Vagina (tissue), 2 donors: Measurements from ENCODE around the gene TNFRSF13B.

ENCODE experiments used
- POLR2A ChIP-seq, 2 donors: fragments of 450-650 bp; IDR thresholded peaks; one replicate each; pipeline ENCODE4 v1.6.1; 2017; ENCODE audit warnings: antibody characterized with exemption in 2 of 2, mild to moderate bottlenecking in 2 of 2, moderate library complexity in 2 of 2
- TF ChIP-seq, protein P1 (sequence below), 3 experiments: fragments of 450-650 bp in 2 of 3; fragments of 200-600 bp in 1 of 3; sonication (generic) in 1 of 3; IDR thresholded peaks; one replicate each; pipeline ENCODE4 v1.5.1; 2017 to 2019; ENCODE audit warnings: antibody characterized with exemption in 3 of 3, mild to moderate bottlenecking in 2 of 3, moderate library complexity in 2 of 3

DNA sequence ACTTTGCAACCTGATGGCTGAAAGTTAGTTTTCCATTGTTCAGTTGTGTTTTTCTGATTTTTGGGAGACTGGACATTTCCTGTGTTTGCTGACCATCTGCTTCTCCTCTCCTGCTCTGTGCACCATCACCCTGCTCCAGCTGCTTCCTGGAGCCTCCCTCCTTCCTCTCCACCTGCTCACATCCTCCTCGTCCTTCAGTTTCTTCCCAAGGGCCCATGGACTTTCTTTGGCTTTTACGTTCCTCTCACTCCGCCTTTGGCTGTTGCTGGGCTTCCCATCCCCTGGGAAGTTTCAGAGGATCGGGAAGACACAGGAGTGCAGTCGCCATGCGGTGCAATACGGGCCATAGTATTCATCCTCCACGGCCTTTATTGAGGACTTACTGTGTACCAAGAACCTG, 61.6 kb downstream of the TNFRSF13B start:
- TF ChIP-seq, protein P1, sequence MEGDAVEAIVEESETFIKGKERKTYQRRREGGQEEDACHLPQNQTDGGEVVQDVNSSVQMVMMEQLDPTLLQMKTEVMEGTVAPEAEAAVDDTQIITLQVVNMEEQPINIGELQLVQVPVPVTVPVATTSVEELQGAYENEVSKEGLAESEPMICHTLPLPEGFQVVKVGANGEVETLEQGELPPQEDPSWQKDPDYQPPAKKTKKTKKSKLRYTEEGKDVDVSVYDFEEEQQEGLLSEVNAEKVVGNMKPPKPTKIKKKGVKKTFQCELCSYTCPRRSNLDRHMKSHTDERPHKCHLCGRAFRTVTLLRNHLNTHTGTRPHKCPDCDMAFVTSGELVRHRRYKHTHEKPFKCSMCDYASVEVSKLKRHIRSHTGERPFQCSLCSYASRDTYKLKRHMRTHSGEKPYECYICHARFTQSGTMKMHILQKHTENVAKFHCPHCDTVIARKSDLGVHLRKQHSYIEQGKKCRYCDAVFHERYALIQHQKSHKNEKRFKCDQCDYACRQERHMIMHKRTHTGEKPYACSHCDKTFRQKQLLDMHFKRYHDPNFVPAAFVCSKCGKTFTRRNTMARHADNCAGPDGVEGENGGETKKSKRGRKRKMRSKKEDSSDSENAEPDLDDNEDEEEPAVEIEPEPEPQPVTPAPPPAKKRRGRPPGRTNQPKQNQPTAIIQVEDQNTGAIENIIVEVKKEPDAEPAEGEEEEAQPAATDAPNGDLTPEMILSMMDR (IDR thresholded peaks at IDR 0.05), result no peak
- TF ChIP-seq POLR2A (IDR thresholded peaks at IDR 0.05), result no peak
